Right atrium auricular region (tissue), 2 donors: Measurements from ENCODE around the gene MEF2D. TPM values are rescaled to one million over a fixed set of nuclear protein-coding genes. Genes with fewer than 3 reads are reported as not detected.

Experiments
- DNase-seq: peaks from one replicate; pipeline ENCODE4 v3.0.0-alpha.2; 2019; ENCODE audit warnings: low spot score
- H3K27ac ChIP-seq, 2 donors: fragments of 200-600 bp; sonication (generic); 1 replicate in 1 of 2; 2 replicates in 1 of 2; pipeline ENCODE4 v1.5.1; 2016 to 2019
- H3K27me3 ChIP-seq, 2 donors: fragments of 200-600 bp; sonication (generic); one replicate each; pipeline versions ENCODE4 v1.5.1 to v1.6.0; 2017 to 2019
- H3K36me3 ChIP-seq: fragments of 200-600 bp; sonication (generic); one replicate; pipeline ENCODE4 v1.5.1; 2016
- H3K4me1 ChIP-seq, 2 donors: fragments of 200-600 bp; sonication (generic); one replicate each; pipeline versions ENCODE4 v1.5.1 to v1.6.0; 2017 to 2019
- H3K4me3 ChIP-seq, 2 donors: fragments of 200-600 bp; sonication (generic); 1 replicate in 1 of 2; 2 replicates in 1 of 2; pipeline ENCODE4 v1.5.1; 2017 to 2019; ENCODE audit warnings: mild to moderate bottlenecking in 1 of 2, moderate library complexity in 1 of 2
- H3K9me3 ChIP-seq, 2 donors: fragments of 200-600 bp; sonication (generic); one replicate each; pipeline ENCODE4 v1.5.1; 2019
- total RNA-seq, 2 donors: library from RNA; depleted of rRNA; stranded (reverse); fragments of >200 nt; gene quantifications; one replicate each; pipeline ENCODE4 v1.1.0, GENCODE V29; 2016
- TF ChIP-seq, protein P1 (sequence below), 2 donors: fragments of 200-600 bp; sonication (generic); IDR thresholded peaks; one replicate each; pipeline ENCODE4 v1.5.1; 2019; ENCODE audit warnings: antibody characterized with exemption in 2 of 2

Gene MEF2D
- total RNA-seq, 2 donors from 2014 or later = 80.1 to 104 TPM

DNA sequence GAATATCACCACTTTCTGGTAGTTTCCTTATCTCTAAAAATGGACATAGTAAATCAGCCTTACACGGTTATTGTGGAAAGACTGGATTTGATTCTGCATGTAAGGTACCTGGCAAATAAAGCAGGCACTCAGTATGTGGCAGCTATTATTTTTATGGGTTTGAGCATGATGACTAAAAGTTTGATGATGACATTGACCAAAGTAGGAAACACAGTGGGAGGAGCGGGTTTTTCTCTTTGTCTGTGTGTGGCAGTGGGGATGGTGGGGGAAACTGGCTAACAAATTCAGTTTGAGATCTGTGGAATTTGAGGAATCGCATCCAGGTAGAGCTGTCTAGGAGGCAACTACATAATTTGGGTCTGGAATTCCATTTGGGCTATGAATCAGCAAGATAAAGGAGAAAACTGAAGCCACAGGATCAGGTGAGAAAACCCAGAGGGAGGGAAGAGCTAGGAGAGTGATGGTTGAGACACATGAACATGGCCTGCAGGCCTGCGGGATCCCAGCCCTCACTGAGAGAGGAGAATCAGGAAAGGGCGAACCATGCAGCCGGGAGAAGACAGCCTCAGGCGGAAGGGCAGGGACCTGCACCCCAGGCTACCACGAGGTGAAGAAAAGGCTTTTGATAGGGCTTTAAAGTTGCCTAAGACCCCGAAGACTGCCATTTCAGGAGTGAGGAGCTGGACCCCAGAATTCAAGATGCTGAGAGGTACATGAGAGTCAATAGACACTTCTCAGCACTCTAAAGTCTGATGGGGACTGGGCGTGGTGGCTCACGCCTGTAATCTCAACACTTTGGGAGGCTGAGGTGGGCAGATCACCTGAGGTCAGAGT lies 52.2 kb downstream of the MEF2D start:
- H3K27me3 ChIP-seq = no peaks in the 10 kb centered on the region

DNA sequence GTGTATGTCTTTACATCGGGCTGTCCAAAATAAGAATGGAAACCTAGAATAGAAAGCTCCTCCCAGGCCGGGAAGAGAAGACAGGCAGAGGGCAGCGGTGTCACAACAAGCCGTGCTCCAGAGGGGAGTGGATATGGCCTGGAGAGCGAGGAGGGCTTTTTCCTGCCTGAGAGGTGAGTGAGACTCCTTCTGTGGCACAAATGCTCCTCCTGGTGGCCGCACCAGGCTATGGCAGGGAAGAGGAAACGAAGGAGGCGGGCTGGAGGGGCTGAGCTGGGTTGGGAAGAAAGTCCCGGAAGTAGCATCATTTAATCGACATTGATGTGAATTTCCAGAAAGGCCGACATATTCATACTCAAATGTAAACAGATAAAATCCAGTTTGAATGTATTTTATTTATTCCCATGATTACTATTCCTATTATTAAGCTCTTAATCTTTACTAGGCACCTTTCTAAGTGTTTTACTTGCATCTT lies 54.7 kb downstream of the MEF2D start:
- Histone ChIP-seq H3K27me3 (peaks cover 5% of the 10 kb centered on the region in 2 donors), H3K4me3 (no peak overlapping the region), H3K27ac (no peak overlapping the region), H3K9me3 (no peaks in the 10 kb centered on the region), H3K4me1 (no peaks in the 10 kb centered on the region), H3K36me3 (no peaks in the 10 kb centered on the region)
- TF ChIP-seq, protein P1, sequence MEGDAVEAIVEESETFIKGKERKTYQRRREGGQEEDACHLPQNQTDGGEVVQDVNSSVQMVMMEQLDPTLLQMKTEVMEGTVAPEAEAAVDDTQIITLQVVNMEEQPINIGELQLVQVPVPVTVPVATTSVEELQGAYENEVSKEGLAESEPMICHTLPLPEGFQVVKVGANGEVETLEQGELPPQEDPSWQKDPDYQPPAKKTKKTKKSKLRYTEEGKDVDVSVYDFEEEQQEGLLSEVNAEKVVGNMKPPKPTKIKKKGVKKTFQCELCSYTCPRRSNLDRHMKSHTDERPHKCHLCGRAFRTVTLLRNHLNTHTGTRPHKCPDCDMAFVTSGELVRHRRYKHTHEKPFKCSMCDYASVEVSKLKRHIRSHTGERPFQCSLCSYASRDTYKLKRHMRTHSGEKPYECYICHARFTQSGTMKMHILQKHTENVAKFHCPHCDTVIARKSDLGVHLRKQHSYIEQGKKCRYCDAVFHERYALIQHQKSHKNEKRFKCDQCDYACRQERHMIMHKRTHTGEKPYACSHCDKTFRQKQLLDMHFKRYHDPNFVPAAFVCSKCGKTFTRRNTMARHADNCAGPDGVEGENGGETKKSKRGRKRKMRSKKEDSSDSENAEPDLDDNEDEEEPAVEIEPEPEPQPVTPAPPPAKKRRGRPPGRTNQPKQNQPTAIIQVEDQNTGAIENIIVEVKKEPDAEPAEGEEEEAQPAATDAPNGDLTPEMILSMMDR (IDR thresholded peaks at IDR 0.05) = peak; percentile 92 to 97
- peak; percentile 84 for DNase-seq

More for the DNA sequence above, 52.2 kb downstream of the MEF2D start:
- no peak overlapping the region for H3K27ac ChIP-seq
- no peaks in the 10 kb centered on the region for H3K36me3 ChIP-seq
- H3K4me3 ChIP-seq = no peak overlapping the region
- DNase-seq = no peak
- no peaks in the 10 kb centered on the region for H3K4me1 ChIP-seq
- TF ChIP-seq, protein P1 (IDR thresholded peaks at IDR 0.05) = no peak
- no peaks in the 10 kb centered on the region for H3K9me3 ChIP-seq

DNA sequence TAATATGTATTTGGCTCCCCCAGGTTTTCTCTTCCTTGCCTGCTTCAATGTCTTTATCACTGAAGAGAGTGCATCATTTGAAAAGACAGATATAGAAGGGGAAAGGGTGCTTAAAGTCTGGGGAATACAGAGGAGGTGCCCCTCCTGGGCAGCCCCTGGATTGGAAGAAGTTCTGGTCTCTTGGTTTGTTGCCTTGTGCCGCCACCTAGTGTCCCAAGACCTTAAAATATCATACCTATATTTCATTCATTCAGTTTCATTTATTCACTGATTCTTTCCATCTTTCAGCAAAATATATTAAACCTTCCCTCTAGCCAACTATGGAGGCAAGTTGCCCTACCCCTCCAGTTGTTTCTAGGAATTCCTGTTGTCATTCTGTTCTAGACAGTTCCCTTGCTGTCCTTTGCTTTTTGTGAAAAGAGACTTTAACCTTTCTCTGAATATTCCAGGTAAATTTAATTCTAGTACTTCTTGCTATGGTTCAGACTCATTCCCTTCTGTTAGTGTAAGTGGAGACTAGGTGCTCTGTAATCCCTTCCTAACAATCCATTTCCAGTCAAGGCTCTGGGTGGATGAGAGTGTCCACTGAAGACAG lies 56.1 kb downstream of the MEF2D start:
- TF ChIP-seq, protein P1 (IDR thresholded peaks at IDR 0.05) = peak in 1 of 2 donors; percentile 47
- DNase-seq = no peak
- Histone ChIP-seq H3K4me1 (no peaks in the 10 kb centered on the region), H3K36me3 (no peaks in the 10 kb centered on the region), H3K4me3 (no peak overlapping the region), H3K27ac (no peak overlapping the region), H3K27me3 (peaks cover 11 to 16% of the 10 kb centered on the region in 2 donors), H3K9me3 (no peaks in the 10 kb centered on the region)

DNA sequence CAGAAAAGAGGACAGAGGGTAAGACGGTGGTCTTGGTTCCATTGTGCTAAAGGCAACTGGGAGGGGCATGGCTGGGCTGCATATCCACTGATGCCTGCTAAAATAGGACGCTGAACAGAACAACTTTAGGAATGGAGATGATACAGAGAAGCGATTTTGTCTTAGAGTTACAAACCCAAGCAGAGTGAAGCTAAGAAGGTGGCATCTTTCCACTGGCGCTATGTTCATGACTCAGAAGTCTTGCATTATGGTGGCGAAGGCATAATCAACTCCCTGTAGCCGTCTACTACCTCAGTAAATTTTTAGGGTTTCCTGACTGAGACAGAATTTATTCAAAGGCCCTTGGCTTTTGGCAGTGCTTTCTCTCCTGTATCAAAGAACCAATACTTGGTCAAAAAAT lies 57.3 kb downstream of the MEF2D start:
- TF ChIP-seq, protein P1 (IDR thresholded peaks at IDR 0.05) = no peak
- no peak overlapping the region for H3K4me3 ChIP-seq
- peaks cover 17 to 23% of the 10 kb centered on the region in 2 donors for H3K27me3 ChIP-seq
- no peaks in the 10 kb centered on the region for H3K36me3 ChIP-seq
- DNase-seq = no peak
- no peak overlapping the region for H3K27ac ChIP-seq
- no peaks in the 10 kb centered on the region for H3K4me1 ChIP-seq
- H3K9me3 ChIP-seq = no peaks in the 10 kb centered on the region

DNA sequence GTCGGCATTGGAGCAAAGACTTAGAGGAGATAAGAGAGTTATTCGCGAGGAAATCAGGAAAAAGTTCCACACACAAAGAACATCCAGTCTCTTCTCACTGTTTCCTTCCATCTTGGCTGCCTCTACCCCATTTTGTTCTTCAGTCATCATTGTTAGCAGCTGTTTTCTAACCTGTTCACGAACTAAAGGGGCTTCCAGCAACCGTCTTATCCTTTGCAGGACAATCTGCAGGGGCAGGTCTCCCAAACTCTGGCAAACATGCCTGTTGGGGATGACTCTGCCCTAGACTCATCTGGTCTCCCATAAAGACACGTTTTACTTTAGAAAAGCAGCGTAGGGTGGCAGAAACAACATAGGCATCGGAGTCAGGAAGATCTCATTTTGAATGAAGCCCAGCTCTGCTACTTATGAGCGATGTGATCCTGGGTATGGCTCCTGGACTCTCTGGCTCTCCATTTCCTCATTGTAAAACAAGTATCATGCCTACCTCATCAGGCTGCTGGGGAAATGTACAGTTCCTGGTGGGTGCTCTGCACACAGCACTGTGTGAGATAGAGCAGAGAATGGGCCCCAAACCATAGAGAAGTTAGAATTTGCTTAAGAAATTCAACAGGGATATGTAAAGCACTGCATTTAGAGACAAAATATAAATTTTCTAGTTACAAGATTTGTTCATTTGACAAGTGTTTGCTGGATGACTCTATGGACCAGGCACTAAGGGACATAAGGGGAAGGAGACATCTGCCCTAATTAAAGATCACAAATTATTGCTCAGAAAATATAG lies 59.7 kb downstream of the MEF2D start:
- Histone ChIP-seq H3K27ac (no peak overlapping the region), H3K9me3 (no peaks in the 10 kb centered on the region), H3K36me3 (no peaks in the 10 kb centered on the region), H3K4me1 (peaks cover 0 to 11% of the 10 kb centered on the region in 2 donors), H3K4me3 (no peak overlapping the region), H3K27me3 (peaks cover 34 to 43% of the 10 kb centered on the region in 2 donors)
- DNase-seq = no peak
- TF ChIP-seq, protein P1 (IDR thresholded peaks at IDR 0.05) = no peak
